Measurements from ENCODE around the gene MCUB.

MCUB gene

DNA sequence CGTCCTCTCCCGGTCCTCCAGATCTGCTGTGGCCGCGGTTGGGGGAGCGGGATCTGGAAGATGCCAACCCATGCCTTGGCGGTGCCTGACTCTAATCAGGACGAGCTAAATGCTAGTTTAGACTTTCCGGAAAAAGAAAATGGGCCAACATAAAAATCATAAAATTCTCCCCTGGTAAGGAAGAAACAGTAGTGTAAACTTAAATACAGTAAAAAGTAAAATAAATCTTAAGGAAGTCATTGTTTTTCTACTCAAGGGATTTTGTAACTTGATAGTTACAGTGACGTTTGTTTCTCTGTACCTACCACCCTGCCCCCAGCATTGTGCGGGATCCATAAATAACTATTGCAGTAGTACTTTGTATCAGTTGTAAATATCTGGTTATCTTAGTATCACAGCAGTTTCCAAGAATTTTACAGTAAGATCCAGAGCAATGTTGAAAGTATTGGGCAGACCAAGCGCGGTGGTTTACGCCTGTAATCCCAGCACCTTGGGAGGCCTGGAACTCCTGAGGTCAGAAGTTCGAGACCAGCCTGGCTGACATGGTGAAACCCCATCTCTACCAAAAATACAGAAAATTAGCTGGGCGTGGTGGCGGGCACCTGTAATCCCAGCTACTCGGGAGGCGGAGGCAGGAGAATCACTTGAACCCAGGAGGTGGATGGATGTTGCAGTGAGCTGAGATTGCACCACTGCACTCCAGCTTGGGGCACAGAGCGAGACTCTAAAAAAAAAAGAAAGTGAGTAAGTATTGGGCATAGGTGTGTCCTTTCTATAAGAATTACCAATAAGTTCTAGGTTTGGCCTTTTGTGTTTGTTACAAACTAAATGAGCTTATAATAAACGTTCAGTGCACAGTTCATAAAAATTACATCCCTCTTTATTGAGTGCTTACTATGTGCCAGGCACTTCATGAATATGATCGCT is 170.8 kb downstream of the MCUB start:
- DNase-seq, result no peak

DNA sequence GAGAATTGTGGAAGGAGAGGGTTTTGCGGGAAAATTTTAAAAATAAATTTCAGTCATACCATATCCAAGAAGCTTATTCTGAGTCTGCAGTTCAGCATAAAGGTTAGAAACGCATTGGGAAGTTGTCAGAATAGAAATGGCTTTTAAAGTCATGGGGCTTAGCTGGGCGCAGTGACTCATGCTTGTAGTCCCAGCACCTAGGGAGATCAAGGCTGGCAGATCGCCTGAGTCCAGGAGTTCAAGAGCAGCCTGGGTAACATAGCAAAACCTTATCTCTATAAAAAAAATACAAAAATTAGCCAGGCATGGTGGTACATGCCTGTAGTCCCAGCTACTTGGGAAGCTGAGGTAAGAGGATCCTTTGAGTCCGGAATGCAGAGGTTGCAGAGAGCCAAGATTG is 173.7 kb downstream of the MCUB start:
- DNase-seq, result no peak

GRCh38 chr4:109735566-109736365 is 175.7 kb downstream of the MCUB start:
- no peak for DNase-seq

Data from CD4-positive, alpha-beta T cell treated with Interferon alpha-2 for 1 hour (primary cell).